GM10266 (cell line): ENCODE measurements around the gene OR4D6.

Experiments used
- DNase-seq: peaks from one replicate; pipeline ENCODE4 v3.0.0; 2012; ENCODE audit errors: extremely low spot score
- TF ChIP-seq, protein P1 (sequence below): IDR thresholded peaks from 2 replicates; pipeline ENCODE4 v1.5.1; 2012; ENCODE audit warnings: mild to moderate bottlenecking, low read depth; ENCODE audit not compliant: control insufficient read depth, insufficient read depth; ENCODE audit errors: missing control alignments

The OR4D6 gene

DNA sequence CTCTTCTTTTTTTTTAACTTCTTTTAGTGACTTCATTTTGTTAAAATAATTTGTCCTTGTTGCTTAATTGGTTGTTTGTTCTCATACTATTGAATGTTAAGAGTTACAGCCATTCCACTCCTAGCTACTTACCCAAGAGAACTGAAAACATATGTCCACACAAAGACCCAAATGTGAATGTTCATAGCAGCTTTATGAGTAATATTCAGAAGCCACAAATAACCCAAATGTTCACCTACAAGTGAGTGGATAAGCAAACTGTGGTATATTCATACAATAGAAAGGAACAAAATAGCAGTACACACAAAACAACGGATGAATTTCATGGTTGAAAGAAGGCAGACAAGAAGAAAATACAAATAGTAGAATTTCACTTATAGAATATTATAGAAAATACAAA, 45.2 kb downstream of the OR4D6 start:
- no peak for DNase-seq
- TF ChIP-seq, protein P1, sequence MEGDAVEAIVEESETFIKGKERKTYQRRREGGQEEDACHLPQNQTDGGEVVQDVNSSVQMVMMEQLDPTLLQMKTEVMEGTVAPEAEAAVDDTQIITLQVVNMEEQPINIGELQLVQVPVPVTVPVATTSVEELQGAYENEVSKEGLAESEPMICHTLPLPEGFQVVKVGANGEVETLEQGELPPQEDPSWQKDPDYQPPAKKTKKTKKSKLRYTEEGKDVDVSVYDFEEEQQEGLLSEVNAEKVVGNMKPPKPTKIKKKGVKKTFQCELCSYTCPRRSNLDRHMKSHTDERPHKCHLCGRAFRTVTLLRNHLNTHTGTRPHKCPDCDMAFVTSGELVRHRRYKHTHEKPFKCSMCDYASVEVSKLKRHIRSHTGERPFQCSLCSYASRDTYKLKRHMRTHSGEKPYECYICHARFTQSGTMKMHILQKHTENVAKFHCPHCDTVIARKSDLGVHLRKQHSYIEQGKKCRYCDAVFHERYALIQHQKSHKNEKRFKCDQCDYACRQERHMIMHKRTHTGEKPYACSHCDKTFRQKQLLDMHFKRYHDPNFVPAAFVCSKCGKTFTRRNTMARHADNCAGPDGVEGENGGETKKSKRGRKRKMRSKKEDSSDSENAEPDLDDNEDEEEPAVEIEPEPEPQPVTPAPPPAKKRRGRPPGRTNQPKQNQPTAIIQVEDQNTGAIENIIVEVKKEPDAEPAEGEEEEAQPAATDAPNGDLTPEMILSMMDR, result no peak

DNA sequence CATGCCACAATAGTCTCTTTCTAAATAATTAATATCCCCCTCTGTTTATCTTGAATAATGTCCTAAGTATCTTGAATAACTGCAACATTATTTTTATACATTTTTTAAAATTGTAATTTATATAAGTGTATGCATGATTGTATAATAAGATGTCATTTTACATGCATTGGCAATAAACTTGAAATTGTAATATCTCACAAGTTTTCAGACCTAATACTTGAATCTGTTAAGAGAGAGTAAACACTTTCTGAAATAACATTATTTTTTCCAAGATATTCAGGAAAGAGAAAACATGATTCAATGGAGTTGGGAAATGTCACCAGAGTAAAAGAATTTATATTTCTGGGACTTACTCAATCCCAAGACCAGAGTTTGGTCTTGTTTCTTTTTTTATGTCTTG, 46.5 kb downstream of the OR4D6 start, which contains the start of gene OR4D11:
OR4D11 (plus strand) TSS at position 301 of the 400 bp plus-strand sequence; CDS start at position 301, 0 bp downstream.
- no peak for DNase-seq
- TF ChIP-seq, protein P1, result no peak
